Gastroesophageal sphincter (tissue), 3 donors: ENCODE data around the gene GFI1.

Experiments used
- EP300 ChIP-seq: sonication (generic); formaldehyde crosslinking; IDR thresholded peaks from one replicate; pipeline ENCODE4 v1.6.1; 2017; ENCODE audit warnings: antibody characterized with exemption, mild to moderate bottlenecking
- POLR2A ChIP-seq, 2 donors: fragments of 450-650 bp; IDR thresholded peaks; one replicate each; pipeline ENCODE4 v1.6.1; 2017; ENCODE audit warnings: antibody characterized with exemption in 2 of 2, mild to moderate bottlenecking in 2 of 2, moderate library complexity in 1 of 2
- POLR2AphosphoS5 ChIP-seq: sonication (generic); formaldehyde crosslinking; IDR thresholded peaks from one replicate; pipeline ENCODE4 v1.6.1; 2017; ENCODE audit warnings: antibody characterized with exemption
- TF ChIP-seq, protein P1 (sequence below), 4 experiments: fragments of 200-600 bp in 2 of 4; fragments of 450-650 bp in 2 of 4; sonication (generic) in 1 of 4; IDR thresholded peaks; one replicate each; pipeline ENCODE4 v1.5.1; 2017 to 2019; ENCODE audit warnings: antibody characterized with exemption in 4 of 4, mild to moderate bottlenecking in 2 of 4, moderate library complexity in 2 of 4

DNA sequence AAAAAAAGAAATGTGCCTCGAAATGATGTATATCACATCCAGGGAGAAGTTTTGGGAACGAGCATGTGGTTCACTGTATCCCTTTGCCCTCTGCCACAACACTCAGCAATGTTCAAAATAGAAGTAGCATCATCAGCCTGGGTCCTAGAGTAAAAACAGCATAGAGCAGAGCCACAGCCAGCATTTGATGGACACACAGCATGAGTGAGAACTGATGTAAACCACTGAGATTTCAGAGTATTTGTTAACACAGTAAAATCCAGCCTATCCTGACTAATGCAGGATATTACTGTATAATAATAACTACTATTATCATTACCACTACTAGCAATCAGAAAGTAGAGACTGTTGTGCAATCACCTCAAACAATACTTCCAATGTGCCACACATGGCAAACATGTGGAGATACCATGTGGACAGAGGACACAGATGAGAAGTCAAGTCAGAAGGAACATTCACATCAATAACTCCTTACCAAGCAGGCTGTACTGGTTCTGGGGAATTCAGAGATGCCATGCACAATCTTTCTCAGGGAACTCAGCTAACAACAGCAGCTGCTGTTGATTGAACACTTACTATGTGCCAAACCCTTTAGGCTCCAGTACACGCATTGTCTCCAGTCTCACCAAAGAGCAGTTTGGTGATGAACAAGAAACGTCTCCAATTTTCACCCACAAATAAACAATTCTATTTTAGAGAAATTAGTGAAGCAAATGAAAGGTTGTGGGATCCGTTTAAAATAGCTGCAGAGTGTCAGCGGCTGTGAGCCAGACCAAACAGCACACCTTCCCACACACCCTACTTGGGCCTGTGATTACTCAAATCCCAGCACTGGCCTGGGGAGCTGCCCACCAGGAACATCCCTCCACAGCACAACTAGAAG lies 16.6 kb upstream of the GFI1 start:
- TF ChIP-seq, protein P1, sequence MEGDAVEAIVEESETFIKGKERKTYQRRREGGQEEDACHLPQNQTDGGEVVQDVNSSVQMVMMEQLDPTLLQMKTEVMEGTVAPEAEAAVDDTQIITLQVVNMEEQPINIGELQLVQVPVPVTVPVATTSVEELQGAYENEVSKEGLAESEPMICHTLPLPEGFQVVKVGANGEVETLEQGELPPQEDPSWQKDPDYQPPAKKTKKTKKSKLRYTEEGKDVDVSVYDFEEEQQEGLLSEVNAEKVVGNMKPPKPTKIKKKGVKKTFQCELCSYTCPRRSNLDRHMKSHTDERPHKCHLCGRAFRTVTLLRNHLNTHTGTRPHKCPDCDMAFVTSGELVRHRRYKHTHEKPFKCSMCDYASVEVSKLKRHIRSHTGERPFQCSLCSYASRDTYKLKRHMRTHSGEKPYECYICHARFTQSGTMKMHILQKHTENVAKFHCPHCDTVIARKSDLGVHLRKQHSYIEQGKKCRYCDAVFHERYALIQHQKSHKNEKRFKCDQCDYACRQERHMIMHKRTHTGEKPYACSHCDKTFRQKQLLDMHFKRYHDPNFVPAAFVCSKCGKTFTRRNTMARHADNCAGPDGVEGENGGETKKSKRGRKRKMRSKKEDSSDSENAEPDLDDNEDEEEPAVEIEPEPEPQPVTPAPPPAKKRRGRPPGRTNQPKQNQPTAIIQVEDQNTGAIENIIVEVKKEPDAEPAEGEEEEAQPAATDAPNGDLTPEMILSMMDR (IDR thresholded peaks at IDR 0.05): no peak
- TF ChIP-seq EP300 (no peak), POLR2A (IDR thresholded peaks at IDR 0.05) (no peak), POLR2AphosphoS5 (no peak)
